Transverse colon (tissue), 4 donors: ENCODE measurements around the gene MAN2C1. TPM values are rescaled to one million over a fixed set of nuclear protein-coding genes. Genes with fewer than 3 reads are reported as not detected.
"Not testable (repeated sequence)": the region's sequence is repeated elsewhere in the genome, so short reads cannot be mapped to it uniquely, and the experiment has no call there.

ENCODE experiments used
- DNase-seq: peaks from one replicate; pipeline ENCODE4 v3.0.0-alpha.2; 2019
- H3K27ac ChIP-seq, 4 donors: fragments of 200-600 bp; sonication (generic); 2 replicates each; pipeline ENCODE4 v1.5.1; 2016 to 2018; ENCODE audit warnings: inconsistent platforms in 4 of 4
- H3K27me3 ChIP-seq: fragments of 200-600 bp; sonication (generic); 2 replicates; pipeline ENCODE4 v1.5.1; 2017; ENCODE audit warnings: inconsistent platforms
- H3K36me3 ChIP-seq, 4 donors: fragments of 200-600 bp; sonication (generic); 2 replicates each; pipeline ENCODE4 v1.5.1; 2017 to 2019; ENCODE audit warnings: inconsistent platforms in 4 of 4
- H3K4me1 ChIP-seq, 4 donors: fragments of 200-600 bp; sonication (generic); 2 replicates each; pipeline ENCODE4 v1.5.1; 2017 to 2020; ENCODE audit warnings: inconsistent platforms in 4 of 4
- H3K4me3 ChIP-seq, 4 donors: fragments of 200-600 bp; sonication (generic); 1 replicate in 1 of 4; 2 replicates in 3 of 4; pipeline versions ENCODE4 v1.5.1 to v1.6.1; 2017 to 2019; ENCODE audit warnings: inconsistent platforms in 4 of 4
- H3K9me3 ChIP-seq, 2 donors: fragments of 200-600 bp; sonication (generic); 2 replicates each; pipeline ENCODE4 v1.5.1; 2017 to 2019; ENCODE audit warnings: inconsistent platforms in 2 of 2
- EP300 ChIP-seq: sonication (generic); formaldehyde crosslinking; IDR thresholded peaks from one replicate; pipeline ENCODE4 v1.6.1; 2017; ENCODE audit warnings: antibody characterized with exemption, low read depth
- POLR2A ChIP-seq: fragments of 450-650 bp; IDR thresholded peaks from one replicate; pipeline ENCODE4 v1.6.1; 2016; ENCODE audit warnings: antibody characterized with exemption, mild to moderate bottlenecking, moderate library complexity
- POLR2AphosphoS5 ChIP-seq, 3 donors: sonication (generic); formaldehyde crosslinking; IDR thresholded peaks; one replicate each; pipeline ENCODE4 v1.6.1; 2016; ENCODE audit warnings: antibody characterized with exemption in 3 of 3
- WGBS, 2 donors: methylation state at CpG; one replicate each; pipeline ENCODE4 v1.1.5; 2018; ENCODE audit warnings: low coverage in 1 of 2; 5-methylcytosine and 5-hydroxymethylcytosine counted together
- in situ Hi-C, 4 donors: fragments of 200-750 bp; cut with MboI; loops; one replicate each; pipeline versions ENCODE4 v1.15.0 to v1.15.1; 2017; ENCODE audit warnings: low sequenced_read_pairs in 3 of 4, low pct_ligation_motif_present in 1 of 4, low pct_unique_long_range_greater_than_20kb in 1 of 4
- intact Hi-C: fragments of 100-400 bp; cut with DNase I; formaldehyde crosslinking; loops from one replicate; pipeline ENCODE4 v1.15.1; 2023; ENCODE audit warnings: low total_unique reads
- total RNA-seq, 4 donors: library from RNA; depleted of rRNA; stranded (reverse); fragments of >200 nt; gene quantifications; one replicate each; pipeline ENCODE4 v1.1.0, GENCODE V29; 2016
- TF ChIP-seq, protein P1 (sequence below), 5 experiments: fragments of 200-600 bp in 3 of 5; fragments of 450-650 bp in 2 of 5; sonication (generic) in 3 of 5; IDR thresholded peaks; 1 replicate in 2 of 5; 2 replicates in 3 of 5; pipeline ENCODE4 v1.5.1; 2016 to 2017; ENCODE audit warnings: antibody characterized with exemption in 5 of 5, inconsistent platforms in 3 of 5, mild to moderate bottlenecking in 2 of 5, moderate library complexity in 1 of 5

The MAN2C1 gene
- total RNA-seq, 4 donors from 2014 or later: 215 to 559 (median 411) TPM

DNA sequence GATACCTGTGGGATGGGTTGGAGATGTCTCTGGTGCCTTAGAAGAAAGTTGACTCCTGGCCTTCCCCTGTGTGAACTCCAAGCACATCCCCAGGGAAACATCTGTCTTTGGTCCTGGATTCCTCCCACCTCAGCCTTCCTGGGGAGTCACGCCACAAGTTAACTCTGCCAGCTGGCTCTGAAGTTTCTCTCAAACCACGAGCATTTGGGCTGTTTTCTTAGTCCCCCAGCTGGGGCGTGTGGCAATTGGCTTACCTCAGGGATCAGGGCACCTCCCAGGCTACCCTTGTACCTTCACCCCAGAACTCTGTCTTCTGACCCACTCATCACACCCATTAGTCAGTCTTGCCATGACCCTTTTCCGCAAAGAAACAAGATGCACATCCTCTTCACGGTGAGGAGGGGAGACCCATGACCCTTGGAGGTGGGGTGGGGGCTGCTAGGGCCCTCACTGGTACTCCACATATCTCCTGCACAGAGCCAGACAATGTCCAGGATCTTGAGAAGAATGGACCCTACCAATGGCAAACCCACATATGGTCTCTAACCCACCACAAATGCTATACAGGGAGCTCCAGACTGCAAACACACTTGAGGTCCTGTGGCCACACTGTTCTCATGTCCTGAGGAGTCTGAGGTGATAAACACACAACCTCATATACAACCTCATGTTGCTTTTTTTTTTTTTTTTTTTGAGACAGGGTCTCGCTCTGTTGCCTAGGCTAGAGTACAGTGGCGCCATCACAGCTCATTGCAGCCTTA is 17.6 kb downstream of the MAN2C1 start:
- H3K4me1 ChIP-seq: peaks cover 11 to 21% (median 15%) of the 10 kb centered on the region in 4 donors
- no peaks in the 10 kb centered on the region for H3K27me3 ChIP-seq
- no peak overlapping the region for H3K27ac ChIP-seq
- TF ChIP-seq, protein P1, sequence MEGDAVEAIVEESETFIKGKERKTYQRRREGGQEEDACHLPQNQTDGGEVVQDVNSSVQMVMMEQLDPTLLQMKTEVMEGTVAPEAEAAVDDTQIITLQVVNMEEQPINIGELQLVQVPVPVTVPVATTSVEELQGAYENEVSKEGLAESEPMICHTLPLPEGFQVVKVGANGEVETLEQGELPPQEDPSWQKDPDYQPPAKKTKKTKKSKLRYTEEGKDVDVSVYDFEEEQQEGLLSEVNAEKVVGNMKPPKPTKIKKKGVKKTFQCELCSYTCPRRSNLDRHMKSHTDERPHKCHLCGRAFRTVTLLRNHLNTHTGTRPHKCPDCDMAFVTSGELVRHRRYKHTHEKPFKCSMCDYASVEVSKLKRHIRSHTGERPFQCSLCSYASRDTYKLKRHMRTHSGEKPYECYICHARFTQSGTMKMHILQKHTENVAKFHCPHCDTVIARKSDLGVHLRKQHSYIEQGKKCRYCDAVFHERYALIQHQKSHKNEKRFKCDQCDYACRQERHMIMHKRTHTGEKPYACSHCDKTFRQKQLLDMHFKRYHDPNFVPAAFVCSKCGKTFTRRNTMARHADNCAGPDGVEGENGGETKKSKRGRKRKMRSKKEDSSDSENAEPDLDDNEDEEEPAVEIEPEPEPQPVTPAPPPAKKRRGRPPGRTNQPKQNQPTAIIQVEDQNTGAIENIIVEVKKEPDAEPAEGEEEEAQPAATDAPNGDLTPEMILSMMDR (IDR thresholded peaks at IDR 0.05): no peak
- TF ChIP-seq POLR2AphosphoS5 (IDR thresholded peaks at IDR 0.05) (no peak), POLR2A (no peak), EP300 (no peak)
- in situ Hi-C loops (loop anchor here in 3 of 4 donors (25.0 kb wide), 1 partner anchor 287 kb away; the partner anchor contains the start of genes IMP3 (in 3 of the 3), SNUPN (in 3 of the 3) and SNX33 (in 3 of the 3)), intact Hi-C loops (no loop called here)
- no peak for DNase-seq
- no peaks in the 10 kb centered on the region for H3K36me3 ChIP-seq
- H3K4me3 ChIP-seq: no peak overlapping the region
- WGBS, 2 donors: 78 to 95% methylated on average over 3 to 7 of the region's 7 CpGs
- H3K9me3 ChIP-seq: no peaks in the 10 kb centered on the region

GRCh38 chr15:75349851-75350588 is 18.4 kb downstream of the MAN2C1 start:
- intact Hi-C loops: no loop called here
- H3K9me3 ChIP-seq: no peaks in the 10 kb centered on the region
- peak in 1 of 3 donors; percentile 11 for TF ChIP-seq POLR2AphosphoS5 (IDR thresholded peaks at IDR 0.05)
- TF ChIP-seq, protein P1 (IDR thresholded peaks at IDR 0.05): no peak
- WGBS, 2 donors: 65% methylated on average over 9 of the region's 9 CpGs; no CpG with 5 or more reads in 1 of the 2 donors
- in situ Hi-C loops: loop anchor here (25.0 kb wide), 2 partner anchors 287 to 338 kb away; partner anchors contain the start of genes IMP3 (in 3 of the 4), SNUPN (in 3 of the 4), SNX33 (in 3 of the 4) and PPCDC (in 1 of the 4)
- H3K27ac ChIP-seq: no peak overlapping the region
- peak; percentile 66 for DNase-seq
- no peaks in the 10 kb centered on the region for H3K36me3 ChIP-seq
- H3K4me3 ChIP-seq: no peak overlapping the region
- H3K4me1 ChIP-seq: peaks cover 11 to 21% (median 15%) of the 10 kb centered on the region in 4 donors
- H3K27me3 ChIP-seq: no peaks in the 10 kb centered on the region

- H3K36me3 ChIP-seq, H3K27ac ChIP-seq, H3K4me3 ChIP-seq, H3K27me3 ChIP-seq, H3K9me3 ChIP-seq, DNase-seq, intact Hi-C loops: not testable (repeated sequence)
- in situ Hi-C loops: loop anchor here in 1 of 4 donors (25.0 kb wide), 1 partner anchor 337 kb away; the partner anchor contains the start of gene PPCDC
- H3K4me1 ChIP-seq: peaks cover 11 to 21% (median 15%) of the 10 kb centered on the region in 4 donors
- 80 to 88% methylated on average over 2 to 7 of the region's 8 CpGs for WGBS, 2 donors
Observed at GRCh38 chr15:75349351-75349669, 19.1 kb downstream of the MAN2C1 start.

- intact Hi-C loops: no loop called here
- peak in 1 of 3 donors; percentile 15 for TF ChIP-seq POLR2AphosphoS5 (IDR thresholded peaks at IDR 0.05)
- TF ChIP-seq, protein P1 (IDR thresholded peaks at IDR 0.05): no peak
- DNase-seq: peak; percentile 24
- H3K27ac ChIP-seq: peak overlapping the region in 3 of 4 donors; percentile 80 to 88 (median 86)
- peaks cover 11 to 25% (median 15%) of the 10 kb centered on the region in 4 donors for H3K4me1 ChIP-seq
- no peaks in the 10 kb centered on the region for H3K36me3 ChIP-seq
- WGBS, 2 donors: 51% methylated on average over 41 of the region's 46 CpGs; no CpG with 5 or more reads in 1 of the 2 donors
- in situ Hi-C loops: loop anchor here in 1 of 4 donors (25.0 kb wide), 1 partner anchor 336 kb away; the partner anchor contains the start of gene PPCDC
- no peaks in the 10 kb centered on the region for H3K9me3 ChIP-seq
- H3K27me3 ChIP-seq: no peaks in the 10 kb centered on the region
- H3K4me3 ChIP-seq: peak overlapping the region; percentile 75 to 89 (median 82)
Observed at GRCh38 chr15:75348562-75349350, 19.7 kb downstream of the MAN2C1 start.
